GM19452 (cell line): Measurements from ENCODE around the gene NDUFS3.
"Not testable (repeated sequence)": the region's sequence is repeated elsewhere in the genome, so short reads cannot be mapped to it uniquely, and the experiment has no call there.

Experiments used
- ATAC-seq: cut with Tn5 transposase; IDR thresholded peaks from one replicate; pipeline ENCODE4 v1.9.1; 2021; ENCODE audit not compliant: unreplicated experiment

Gene NDUFS3

DNA sequence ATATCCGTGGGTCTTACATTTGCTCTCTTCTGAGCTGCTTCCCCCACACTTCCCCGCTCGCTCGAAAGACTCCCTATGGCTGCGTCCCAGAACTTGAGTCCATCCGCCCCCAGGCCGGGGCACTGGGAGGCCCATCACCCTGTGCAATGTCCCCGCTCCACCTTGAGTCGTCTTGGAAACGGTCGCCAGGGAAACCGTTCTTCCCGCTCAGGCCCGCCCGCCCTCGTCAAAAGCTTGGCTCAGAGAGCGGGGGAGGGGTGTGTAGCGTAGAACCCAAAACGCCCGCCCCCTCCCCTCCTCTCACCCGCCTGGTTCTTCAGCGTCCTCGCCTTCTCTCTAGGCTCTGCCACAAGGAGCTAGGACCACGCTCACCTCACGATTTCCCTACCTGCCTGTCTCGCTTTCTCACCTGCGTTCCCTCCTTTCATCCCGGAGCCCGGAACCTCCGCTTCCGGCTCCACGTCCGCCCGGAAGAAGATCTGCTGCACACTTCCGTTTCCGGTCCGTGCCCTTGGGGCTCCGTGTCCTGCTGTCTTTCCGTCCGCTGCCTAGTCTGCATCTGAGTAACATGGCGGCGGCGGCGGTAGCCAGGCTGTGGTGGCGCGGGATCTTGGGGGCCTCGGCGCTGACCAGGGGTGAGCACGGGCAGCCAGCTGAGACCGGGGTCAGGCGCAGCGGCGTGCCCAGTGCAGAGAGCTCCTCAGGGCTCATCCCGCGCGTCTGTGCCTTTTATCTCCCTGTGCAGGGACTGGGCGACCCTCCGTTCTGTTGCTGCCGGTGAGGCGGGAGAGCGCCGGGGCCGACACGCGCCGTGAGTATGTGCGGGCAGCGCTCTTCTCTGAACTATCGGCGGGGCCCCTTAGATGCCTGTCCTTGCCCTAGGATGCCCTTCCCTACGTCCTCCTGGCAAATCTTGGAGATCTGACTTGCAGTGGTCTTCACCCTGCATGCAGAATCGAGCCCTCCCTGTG lies at the start of gene NDUFS3, which contains the start of gene KBTBD4:
Gene NDUFS3, plus strand, starts transcription at position 551 of the 971 bp plus-strand sequence. Its CDS starts 18 bp downstream, at position 569.
Gene KBTBD4, minus strand, starts transcription at position 447 of the 971 bp plus-strand sequence. Its CDS starts 19 bp downstream, at position 428.
- ATAC-seq, result peak; percentile 89

DNA sequence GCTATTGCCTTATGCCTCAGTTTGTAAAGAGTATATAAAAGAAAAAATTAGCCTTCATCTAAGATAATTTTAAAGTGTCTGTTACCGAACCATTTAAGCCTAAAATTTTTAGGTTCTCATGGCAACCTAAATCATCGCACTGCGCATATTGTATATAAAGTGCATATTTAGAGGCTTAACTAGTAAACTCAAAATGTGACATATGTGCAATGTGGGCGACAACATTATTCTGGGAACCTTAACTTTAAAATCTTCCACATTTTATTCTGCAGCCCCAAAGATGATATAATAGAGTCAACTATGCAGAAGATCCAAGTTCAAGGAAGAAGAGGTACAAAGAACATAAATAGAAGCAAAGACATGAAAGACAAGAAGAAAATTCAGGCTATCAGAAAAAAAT lies 48.9 kb upstream of the NDUFS3 start:
- no peak for ATAC-seq

DNA sequence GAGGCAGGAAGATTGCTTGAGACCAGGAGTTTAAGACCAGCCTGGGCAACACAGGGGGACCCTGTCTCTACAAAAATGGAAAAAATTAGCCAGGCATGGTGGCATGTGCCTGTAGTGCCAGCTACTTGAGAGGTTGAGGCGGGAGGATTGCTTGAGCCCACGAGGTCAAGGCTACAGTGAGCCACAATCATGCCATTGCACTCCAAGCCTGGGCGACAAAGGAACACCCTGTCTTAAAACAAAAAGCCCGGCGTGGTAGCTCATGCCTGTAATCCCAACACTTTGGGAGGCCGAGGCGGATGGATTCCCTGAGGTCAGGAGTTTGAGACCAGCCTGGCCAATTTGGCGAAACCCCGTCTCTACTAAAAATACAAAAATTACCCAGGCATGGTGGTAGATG lies 48.2 kb upstream of the NDUFS3 start:
- not testable (repeated sequence) for ATAC-seq

DNA sequence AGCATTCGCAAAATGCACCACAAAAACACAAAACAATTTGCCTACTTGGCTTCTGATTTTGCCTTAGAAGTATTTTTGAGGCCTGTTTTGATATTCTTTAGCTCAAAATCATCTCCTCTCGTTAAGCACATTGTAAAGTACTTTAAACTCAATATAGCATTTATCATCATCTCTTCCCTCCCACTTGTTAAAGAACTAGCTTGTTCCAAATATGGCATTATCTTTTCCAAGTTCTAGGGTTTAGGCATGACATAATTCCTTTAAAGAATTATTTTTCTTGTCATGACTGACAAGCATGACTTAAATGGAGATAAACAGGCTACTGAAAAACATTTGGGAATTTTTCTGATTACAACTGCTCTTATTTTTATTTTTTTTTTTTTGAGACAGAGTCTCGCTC lies 47.2 kb upstream of the NDUFS3 start:
- no peak for ATAC-seq

DNA sequence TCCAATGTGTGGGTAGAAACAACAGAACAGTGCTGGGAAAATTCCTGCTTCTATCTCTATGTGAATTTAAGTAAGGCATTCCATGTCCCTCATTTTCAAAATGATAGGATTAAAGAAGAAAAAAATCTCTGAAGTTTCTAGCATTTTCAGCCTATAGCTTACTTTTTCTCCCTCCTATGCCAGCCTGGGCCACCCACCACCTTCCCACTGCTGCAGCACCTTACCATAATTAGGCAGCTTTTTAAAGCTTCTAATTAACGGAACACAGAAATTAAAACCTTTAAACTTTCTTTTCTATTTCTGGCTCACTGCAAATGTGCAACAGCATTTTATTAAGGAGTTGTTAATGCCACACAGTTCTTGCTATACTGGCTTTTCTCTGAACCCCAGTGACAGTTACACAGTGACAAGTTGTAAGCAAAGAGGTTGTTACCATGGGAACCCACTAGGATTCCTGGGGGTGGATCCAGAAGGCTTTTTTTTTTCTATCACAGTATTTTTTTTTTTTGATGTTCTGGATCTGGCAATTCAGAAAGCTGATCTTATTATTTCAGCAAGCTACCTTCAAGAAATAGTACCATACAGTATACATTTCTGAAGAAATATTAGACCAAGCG lies 46.2 kb upstream of the NDUFS3 start:
- ATAC-seq, result no peak

DNA sequence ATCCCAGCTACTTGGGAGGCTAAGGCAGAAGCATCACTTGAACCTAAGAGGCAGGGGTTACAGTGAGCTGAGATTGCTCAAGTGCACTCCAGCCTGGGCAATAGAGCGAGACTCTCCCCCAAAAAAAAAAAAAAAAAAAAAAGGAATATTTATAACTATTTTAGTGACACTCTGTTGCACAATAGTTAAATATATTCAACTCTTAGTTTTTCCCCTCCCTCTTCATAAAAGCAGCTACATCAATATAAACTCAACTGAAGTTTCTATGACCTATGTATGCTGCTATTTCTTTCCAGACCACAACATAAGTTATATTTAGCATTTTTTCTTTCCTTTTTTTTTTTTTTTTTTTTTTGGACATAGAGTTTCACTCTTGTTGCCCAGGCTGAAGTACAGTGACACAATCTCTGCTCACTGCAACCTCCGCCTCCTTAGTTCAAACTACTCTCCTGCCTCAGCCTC lies 45.2 kb upstream of the NDUFS3 start:
- no peak for ATAC-seq

DNA sequence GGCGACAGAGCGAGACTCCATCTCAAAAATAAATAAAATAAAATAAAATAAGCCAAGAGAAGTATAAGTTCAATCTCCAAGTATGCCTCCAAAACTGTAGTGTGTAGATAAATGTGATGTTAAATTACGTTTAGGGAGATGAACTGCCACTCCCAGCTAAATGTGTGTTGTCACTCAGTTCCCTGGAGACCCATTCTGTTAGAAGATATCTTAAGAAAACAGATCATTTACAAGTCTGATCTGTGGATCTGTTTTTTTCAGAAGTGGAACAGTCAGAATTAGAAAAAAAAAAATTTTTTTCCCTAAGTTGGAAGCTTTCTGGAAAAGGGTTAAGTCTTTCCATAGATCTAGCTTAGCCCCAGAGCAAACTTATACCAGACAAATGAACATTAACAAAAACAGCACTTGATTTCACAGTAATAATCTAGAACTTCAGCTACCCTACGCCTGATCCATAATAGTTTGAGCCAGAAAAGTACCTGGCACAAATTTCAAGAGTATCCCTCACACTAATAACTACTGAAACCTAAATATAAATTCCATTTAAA lies 44.1 kb upstream of the NDUFS3 start:
- no peak for ATAC-seq

DNA sequence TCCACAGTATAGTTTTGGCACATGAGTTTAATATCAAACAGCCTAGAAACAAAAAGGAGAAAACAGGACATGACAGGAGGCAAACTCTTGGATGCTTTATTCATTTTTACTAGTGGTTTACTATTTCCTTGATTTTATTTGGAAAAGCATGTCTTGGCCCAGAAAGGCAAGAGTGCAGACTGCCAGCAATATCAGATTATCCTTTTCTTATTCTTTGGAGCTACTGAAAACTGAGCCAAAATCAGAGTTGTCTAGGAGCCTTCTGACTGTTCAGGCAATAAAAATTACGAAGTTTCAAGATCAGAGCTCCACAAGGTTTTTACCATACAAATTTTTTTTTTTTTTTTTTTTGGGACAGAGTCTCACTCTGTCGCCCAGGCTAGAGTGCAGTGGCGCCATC lies 42.0 kb upstream of the NDUFS3 start:
- no peak for ATAC-seq

DNA sequence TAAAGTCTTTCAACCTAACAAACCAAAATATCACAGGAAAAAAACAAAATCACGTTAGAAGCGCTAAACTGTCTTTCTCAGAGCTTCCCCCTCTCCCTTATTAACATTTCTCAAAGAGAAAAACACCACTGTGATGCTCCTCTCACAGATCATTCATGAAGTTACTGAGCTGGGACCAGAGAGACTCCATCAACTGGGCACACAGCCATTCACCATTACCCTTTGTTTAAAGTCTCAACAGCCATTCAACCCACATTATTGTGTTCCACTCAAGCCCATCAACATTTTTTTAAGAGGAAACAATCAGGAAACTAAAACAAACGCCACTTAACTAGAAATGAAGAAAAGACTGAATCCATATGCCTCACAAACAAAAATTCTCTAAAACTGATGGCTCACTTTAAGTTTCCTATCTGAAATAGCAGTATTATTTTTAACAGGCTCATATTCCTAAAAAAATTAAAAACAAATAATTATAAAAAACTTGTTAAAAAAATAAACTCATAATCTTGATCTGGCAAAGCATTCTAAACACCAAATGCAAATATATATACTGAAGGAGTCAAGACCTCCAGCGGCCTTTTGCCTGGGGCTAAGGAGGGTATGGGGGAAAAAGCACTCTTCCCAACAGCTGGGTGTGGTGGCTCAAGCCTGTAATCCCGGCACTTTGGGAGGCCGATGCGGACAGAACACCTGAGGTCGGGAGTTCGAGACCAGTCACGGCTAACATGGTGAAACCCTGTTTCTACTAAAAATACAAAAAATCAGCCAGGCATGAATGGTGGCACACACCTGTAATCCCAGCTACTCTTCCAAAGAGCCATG lies 39.9 kb upstream of the NDUFS3 start:
- ATAC-seq, result no peak

DNA sequence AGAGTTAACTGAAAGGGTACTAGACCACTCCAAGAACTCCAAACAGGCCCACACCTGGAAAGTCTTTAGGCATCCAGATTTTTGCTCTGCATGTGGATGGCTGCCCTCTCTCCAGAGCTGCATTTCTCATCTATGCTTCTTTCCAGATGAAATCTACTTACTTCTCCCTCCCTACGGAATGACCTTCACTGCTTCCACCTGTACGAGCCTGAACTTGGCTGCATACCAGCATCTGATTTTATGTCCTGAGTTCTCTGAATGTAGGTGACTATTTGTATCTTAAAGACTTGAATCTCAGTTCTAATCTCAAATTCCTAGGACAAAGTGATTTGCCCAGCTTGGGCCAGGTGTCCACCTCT lies 39.2 kb upstream of the NDUFS3 start:
- ATAC-seq, result no peak

DNA sequence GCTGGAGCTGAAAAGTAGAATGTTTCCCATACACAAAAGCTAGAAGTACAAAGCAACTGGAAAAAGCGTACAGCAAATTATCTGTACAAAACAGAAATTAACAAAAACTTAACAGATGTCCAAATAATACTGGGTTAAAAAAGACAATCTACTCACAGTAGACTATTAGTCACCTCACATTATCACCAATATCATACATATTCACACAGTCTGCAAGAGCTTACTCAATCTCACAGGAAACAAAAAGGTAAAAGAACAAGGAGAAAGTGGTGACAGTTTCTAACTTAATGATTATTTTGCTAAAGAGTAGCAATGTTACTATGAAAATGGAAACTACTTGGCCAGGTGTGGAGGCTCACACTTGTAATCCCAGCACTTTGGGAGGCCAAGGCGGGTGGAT lies 37.8 kb upstream of the NDUFS3 start:
- ATAC-seq, result no peak

DNA sequence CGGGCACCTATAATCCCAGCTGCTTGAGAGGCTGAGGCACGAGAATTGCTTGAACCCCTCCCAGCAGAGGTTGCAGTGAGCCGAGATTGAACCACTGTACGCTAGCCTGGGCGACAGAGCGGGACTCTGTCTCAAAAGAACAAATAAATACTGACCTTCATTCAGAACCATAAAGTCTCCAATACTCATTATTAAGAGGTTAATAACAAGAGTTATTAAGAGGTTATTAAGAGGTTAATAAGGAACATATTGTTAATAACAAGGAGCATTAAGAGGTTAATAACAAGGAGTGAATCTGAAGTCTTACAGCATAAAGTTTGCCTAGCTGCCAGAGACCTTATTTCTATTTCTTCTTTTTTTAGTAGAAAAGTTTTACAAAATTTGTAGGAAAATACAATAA lies 33.6 kb upstream of the NDUFS3 start:
- no peak for ATAC-seq

DNA sequence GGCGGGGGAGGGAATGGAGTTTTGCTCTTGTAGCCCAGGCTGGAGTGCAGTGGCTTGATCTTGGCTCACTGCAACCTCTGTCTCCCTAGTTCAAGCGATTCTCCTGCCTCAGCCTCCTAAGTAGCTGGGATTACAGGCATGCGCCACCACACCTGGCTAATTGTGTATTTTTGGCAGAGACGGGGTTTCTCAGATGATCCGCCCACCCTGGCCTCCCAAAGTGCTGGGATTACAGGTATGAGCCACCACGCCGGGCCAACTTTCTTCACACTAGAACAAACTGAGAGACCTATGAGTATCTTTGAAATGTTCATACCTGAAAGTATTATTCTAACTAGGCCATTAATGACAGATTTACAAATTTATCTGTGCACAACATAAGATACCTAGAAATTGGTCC lies 32.6 kb upstream of the NDUFS3 start:
- ATAC-seq, result not testable (repeated sequence)

DNA sequence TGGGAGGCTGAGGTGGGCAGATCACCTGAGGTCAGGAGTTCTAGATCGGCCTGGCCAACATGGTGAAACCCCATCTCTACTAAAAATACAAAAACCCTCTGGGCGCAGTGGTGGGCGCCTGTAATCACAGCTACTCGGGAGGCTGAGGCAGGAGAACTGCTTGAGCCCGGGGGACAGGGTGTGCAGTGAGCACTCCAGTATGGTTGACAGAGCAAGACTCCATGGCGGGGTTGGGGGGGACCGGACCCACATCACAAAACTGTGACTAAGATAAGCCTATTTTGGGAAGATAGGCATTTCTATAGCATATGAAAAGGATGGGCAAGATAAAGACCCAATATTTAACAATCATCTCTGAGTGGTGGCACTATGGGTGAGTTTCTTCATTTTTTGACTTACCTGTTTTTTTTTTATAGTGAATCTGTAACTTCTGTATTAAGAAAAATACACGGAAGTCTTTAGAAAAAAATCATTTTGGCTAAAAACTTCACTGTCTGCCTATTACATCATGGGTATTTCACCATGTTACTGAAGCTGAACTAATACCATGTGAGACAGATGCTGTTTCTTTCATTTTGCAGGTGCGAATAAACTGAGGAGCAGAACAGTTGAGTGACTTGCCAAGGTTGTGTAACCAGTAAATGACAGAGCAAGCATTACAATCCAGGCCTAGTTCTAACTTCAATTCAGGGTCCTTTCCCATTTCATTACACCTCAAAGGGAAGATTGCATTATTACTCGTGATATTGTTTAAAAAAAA lies 28.4 kb upstream of the NDUFS3 start:
- ATAC-seq, result no peak

DNA sequence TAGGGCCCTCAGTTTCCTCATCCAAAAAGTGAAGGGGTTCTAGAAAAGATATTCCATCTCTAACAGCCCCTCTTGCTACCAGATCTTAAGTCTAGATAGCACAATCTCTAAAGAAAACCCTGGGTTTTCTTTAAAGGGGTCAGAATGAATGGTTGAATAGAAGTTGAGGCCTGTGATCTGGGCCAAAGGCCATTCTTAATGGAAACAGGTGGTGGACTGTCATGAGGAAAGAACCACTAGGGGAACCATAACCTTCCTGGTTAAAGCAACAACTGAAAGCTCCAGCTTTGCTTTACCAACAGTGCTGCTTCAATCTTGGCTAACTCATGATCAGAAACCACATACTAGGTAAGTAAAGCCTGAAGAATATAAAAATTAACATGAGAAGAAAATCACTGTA lies 27.8 kb upstream of the NDUFS3 start:
- ATAC-seq, result no peak

DNA sequence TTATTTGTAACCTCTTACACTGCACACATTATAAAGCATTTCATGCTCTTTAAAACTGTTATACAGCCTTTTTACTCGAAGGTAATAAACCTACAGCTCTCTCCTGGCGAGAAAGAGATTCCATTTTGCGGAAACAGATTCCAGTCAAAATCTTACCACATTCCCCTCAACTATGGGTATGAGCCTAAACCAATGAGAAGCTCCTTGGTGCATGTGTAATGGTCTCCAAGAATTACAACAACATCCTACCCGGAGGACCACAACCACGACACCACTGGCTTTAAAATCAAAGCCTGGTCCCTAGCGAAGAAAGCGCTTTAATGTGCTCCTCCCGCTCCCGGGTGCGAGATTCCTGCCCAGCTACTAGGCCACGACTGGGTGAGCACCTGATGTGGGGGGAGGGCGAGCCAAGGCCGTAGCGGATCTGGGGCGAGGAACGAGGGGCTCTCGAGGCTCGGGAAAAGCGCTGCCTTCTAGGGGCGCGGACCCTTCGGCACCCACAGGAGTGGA lies 26.8 kb upstream of the NDUFS3 start:
- ATAC-seq, result no peak

DNA sequence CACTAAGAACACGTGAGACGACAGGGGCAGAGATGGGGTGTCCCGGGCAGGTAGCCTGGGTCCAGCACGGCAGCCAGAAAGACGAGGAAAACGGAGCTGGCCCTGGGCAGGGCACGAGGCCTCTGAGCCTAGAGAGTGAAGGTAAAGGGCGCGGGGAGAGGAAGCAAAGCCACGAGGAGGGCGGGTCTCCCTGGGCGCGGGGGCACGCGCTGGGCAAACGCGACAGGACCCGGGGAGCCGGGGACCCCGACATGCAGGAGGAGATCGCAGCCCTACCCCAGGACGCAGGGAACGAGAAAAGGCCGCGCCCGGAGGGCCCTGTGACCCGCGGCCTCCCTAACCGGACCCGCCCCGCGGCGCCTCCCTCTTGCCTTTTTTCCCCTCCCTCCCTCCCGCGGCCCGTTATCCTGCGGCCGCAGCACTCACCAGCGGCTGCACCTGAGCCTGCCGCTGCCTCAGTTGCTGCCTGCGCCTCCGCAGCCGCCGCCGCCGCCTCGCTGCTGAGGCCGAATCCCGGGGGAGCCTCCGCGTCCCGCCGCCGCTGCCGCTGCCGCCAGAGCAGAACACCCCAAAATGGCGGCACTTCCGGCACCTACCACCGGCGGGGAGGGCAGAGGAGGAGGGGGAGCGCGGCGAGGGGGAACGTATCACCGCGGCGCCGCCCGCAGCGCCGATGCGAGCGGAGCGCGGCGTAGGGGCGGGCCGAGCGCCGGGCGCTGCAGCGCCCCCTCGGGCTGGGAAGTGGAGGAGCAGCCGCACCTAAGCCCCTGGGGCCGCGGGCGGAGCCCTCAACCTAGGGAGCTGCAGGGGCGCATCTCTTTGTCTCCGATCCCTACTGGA lies 26.1 kb upstream of the NDUFS3 start, which contains the start of gene CELF1:
Gene CELF1, minus strand, starts transcription at position 567 of the 840 bp plus-strand sequence. CDS start 53,609 bp downstream, outside the sequence.
- peak; percentile 93 for ATAC-seq

DNA sequence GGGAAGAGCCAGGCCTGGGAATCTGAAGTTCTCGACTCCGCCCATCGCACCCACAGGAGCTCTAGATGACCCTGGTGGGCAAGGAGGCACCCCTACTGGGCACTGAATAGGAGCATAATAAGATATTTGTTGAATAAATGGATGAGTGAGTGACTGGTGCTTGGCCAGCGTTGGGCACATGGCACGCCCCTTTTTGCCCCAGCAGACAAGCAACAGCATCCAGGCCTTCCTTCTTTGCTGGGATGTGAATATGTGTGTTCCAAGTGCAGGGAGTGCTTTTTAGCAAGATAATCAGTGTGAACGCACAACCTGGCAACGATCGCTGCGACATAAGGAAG lies 25.5 kb upstream of the NDUFS3 start:
- peak; percentile 27 for ATAC-seq

DNA sequence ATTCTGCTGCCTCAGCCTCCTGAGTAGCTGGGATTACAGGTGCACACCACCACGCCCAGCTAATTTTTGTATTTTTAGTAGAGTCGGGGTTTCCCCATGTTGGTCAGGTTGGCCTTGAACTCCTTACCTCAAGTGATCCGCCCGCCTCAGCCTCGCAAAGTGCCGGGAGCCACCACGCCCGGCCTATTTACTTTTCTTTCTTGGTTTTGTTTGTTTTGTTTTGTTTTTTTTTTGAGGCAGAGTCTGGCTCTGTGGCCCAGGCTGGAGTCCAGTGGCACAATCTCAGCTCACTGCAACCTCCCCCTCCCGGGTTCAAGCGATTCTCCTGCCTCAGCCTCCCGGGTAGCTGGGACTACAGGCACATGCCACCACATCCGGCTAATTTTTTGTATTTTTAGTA lies 21.9 kb upstream of the NDUFS3 start:
- not testable (repeated sequence) for ATAC-seq
